ENCODE measurements around the gene TAOK1.

Gene TAOK1

DNA sequence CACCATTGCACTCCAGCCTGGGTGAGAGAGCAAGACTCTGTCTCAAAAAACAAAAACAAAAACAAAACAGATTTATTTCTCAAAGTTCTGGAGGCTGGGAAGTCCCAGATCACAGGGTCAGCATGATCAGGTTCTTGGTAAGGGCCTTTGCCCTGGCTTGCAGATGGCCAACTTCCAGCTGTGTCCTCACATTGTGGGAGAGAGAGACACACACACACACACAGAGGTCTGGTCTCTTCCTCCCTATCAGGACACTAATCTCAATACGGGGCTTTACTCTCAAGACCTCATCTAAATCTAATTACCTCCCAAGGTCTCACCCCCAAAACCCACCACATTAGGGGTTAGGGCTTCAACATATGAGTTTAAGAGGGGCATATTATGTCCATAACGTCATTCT is 26.4 kb upstream of the TAOK1 start:
- TF ChIP-seq, protein P1, sequence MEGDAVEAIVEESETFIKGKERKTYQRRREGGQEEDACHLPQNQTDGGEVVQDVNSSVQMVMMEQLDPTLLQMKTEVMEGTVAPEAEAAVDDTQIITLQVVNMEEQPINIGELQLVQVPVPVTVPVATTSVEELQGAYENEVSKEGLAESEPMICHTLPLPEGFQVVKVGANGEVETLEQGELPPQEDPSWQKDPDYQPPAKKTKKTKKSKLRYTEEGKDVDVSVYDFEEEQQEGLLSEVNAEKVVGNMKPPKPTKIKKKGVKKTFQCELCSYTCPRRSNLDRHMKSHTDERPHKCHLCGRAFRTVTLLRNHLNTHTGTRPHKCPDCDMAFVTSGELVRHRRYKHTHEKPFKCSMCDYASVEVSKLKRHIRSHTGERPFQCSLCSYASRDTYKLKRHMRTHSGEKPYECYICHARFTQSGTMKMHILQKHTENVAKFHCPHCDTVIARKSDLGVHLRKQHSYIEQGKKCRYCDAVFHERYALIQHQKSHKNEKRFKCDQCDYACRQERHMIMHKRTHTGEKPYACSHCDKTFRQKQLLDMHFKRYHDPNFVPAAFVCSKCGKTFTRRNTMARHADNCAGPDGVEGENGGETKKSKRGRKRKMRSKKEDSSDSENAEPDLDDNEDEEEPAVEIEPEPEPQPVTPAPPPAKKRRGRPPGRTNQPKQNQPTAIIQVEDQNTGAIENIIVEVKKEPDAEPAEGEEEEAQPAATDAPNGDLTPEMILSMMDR (IDR thresholded peaks at IDR 0.05; ENCODE audit: borderline replicate concordance, insufficient read depth, low read depth, low read length) = no peak
- H3K4me3 ChIP-seq (ENCODE audit: low read depth, low read length) = no peak overlapping the region

DNA sequence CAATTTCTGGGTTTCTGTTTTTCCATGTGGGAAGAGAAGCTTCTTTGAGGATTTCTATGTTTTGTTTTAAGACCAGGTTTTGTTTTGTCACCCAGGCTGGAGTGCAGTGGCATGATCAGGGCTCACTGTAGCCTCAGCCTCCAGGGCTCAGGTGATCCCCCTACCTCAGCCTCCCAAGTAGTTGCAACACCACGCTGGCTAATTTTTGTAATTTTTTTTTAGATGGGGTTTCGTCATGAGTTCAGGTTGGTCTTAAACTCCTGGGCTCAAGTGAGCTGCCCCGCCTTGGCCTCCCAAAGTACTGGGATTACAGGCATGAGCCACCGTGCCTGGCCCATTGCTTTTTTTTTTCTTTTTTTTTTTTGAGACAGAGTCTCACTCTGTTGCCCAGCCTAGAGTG is 25.5 kb upstream of the TAOK1 start:
- TF ChIP-seq, protein P1 (IDR thresholded peaks at IDR 0.05; ENCODE audit: borderline replicate concordance, insufficient read depth, low read depth, low read length) = no peak
- H3K4me3 ChIP-seq (ENCODE audit: low read depth, low read length) = no peak overlapping the region

DNA sequence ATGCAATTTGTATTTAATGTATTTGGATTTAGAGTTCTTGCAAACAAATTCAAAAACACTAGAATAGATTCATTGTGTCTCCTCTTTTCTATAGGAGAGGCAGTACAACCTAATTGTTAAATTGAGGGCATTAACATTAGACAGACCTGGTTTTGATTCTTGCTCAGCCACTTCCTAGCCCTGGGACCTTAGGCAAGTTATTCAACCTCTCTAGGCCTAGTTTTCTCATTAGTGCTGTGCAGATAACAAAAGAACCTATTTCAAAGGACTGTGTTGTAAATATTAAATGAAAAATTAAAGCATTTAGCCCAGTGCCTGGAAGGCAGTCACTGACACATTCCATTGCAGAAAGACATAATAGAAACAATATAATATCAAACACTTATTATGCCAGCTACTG is 22.0 kb upstream of the TAOK1 start:
- TF ChIP-seq, protein P1 (IDR thresholded peaks at IDR 0.05; ENCODE audit: borderline replicate concordance, insufficient read depth, low read depth, low read length) = no peak
- H3K4me3 ChIP-seq (ENCODE audit: low read depth, low read length) = no peak overlapping the region

DNA sequence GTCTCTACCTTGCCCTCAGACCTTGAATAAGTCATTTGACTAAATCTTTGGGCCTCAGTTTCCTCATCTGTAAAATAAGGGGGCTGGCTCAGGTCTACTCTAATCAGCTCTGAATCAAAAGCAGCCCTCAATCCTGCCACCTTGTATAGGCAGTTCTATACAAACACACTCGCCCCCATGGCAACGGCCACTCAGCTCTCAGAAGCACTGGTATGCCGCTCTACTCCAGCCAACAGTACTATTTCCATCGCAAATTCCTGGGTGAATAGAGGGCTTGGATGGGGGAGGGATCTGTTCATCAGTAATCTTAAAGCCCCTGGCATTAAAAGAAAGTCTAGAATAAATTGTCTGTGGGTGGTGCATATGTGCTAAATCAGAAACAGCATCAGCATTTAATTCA is 21.2 kb upstream of the TAOK1 start:
- TF ChIP-seq, protein P1 (IDR thresholded peaks at IDR 0.05; ENCODE audit: borderline replicate concordance, insufficient read depth, low read depth, low read length) = no peak

DNA sequence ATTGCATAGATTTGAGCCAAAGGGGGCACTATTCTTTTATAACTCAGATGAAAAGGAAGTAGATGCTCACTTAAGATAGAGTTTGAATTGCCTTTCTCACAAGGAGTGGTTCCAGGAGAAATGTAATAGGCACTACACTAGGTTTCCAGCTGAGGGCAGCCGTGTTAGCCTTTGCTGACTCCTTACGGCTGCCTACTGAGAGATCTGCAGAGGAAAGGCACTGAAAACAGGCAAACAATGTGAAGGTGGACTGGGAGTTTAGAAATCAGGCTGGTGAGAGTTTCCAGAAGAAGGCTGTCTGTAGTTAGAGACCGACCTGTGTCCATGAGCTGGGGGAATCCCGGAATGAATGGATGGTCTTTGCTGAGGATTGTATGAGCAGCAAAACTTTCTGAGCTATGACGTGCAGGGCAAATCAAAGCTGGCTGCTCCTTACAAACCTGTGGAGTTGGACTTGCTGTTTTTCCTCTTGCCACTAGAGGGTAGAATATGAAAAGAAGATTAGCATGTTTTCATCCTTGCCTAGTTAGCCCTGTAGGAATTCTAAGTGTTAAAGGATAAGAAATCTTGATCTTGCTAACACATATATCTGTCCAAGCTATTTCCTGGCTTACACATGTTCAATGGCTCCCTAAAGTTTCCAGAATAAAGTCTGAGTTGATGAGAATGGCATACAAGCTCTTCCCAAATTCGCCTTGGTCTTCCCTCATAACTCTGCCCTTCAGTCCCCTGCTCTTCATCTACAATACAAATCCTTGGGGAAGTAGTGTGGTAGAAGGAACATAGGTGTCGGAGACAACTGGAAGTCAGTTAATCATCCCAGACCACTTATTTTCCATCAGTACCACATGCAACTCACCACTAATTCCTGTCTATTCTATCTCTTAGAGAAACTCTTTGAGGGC is 20.1 kb upstream of the TAOK1 start:
- TF ChIP-seq, protein P1 (IDR thresholded peaks at IDR 0.05; ENCODE audit: borderline replicate concordance, insufficient read depth, low read depth, low read length) = peak; percentile 64
- H3K4me3 ChIP-seq (ENCODE audit: low read depth, low read length) = no peak overlapping the region

More for the DNA sequence above, 21.2 kb upstream of the TAOK1 start:
- no peak overlapping the region for H3K4me3 ChIP-seq (ENCODE audit: low read depth, low read length)

DNA sequence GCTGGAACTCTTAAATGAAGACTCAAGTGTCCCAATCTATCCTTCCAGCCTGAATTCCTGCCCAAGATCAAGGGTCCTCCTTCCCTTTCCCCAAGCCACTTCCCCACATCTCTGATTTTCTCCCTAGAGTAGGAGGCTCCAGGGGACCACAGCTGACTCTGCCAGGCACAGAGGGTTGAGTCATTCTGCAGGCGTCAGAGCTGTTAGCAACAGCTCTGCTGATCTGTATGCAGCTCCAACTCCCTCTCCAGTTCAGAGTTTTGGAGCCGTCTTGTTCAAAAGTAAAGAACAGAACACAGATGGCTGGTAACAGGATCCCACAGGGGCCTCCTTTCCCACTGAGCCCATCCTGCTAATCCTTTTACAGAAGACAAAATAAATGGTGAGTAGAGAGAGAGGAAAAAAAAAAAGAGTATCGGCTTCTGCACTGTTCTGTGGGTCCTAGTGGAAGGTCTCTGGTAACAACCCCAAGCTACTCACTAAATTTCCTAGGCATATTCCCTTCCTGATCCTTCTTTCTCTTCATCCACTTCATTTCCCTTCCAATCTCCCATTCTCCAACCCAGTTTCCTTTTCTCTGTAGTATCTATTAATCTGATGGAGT is 13.4 kb upstream of the TAOK1 start:
- TF ChIP-seq, protein P1 (IDR thresholded peaks at IDR 0.05; ENCODE audit: borderline replicate concordance, insufficient read depth, low read depth, low read length) = no peak
- H3K4me3 ChIP-seq (ENCODE audit: low read depth, low read length) = no peak overlapping the region

DNA sequence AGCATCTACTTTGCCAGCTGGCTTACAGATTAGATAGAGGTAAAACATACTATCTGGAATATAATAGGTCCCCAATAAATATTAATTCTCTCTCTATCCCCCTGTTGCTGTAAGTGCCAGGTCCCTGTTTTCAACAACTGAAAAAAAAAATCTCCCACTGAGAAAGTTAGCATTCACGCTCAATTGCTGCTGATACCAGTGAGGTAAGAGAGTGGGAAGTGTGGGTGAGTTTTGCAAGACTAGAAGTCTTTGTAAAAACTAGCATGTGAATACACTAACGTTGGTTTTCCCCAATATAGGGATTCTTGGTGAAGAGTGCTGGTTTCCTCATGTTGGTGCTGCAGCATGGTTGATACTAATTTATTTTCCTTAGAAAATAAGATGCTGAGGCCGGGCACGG is 11.7 kb upstream of the TAOK1 start:
- H3K4me3 ChIP-seq (ENCODE audit: low read depth, low read length) = no peak overlapping the region
- TF ChIP-seq, protein P1 (IDR thresholded peaks at IDR 0.05; ENCODE audit: borderline replicate concordance, insufficient read depth, low read depth, low read length) = no peak
